HCT116 (cell line): ENCODE results near the gene RAP2A. TPM values are rescaled to one million over a fixed set of nuclear protein-coding genes. Genes with fewer than 3 reads are reported as not detected.

Source experiments
- ATAC-seq: fragments of 200-7000 bp; cut with Tn5 transposase; 2 replicates; pipeline ENCODE4 v1.9.1; 2020; ENCODE audit warnings: mild to moderate bottlenecking, moderate library complexity
- BruUV-seq: library from RNA; stranded (reverse); fragments of 400-500 nt; replicated peaks from 2 replicates; lab custom pipeline; 2021; lab: Mats Ljungman, UMichigan
- CTCF ChIA-PET: fragments of 300-600 bp; sonication (Branson Sonifier 250); formaldehyde crosslinking; loops from one replicate; lab custom pipeline; 2021; ENCODE audit warnings: antibody characterized with exemption; lab: Charles Lee
- POLR2A ChIA-PET: fragments of 300-600, 350-600 bp; sonication (Branson Sonifier 250); formaldehyde crosslinking; loops from one replicate; lab custom pipeline; 2021; ENCODE audit warnings: antibody characterized with exemption; lab: Charles Lee
- RAD21 ChIA-PET, 2 experiments: fragments of 300-600 bp; sonication (Branson Sonifier 250); formaldehyde crosslinking; loops; one replicate each; lab custom pipeline; 2023; ENCODE audit warnings: low total read pairs in 2 of 2; ENCODE audit not compliant: uncharacterized antibody in 2 of 2, unreplicated experiment in 2 of 2, low non-redundant PET in 1 of 2; lab: Charles Lee
- DNase-seq: peaks from one replicate; pipeline ENCODE4 v3.0.0-alpha.2; 2010; ENCODE audit warnings: low read depth, low spot score
- H2AFZ ChIP-seq: fragments of 200-600 bp; shearing (Covaris generic), sonication (generic); 2 replicates; pipeline ENCODE4 v1.6.1; 2017; ENCODE audit warnings: low read depth, mixed run types, mixed read lengths, antibody characterized with exemption, low read length; ENCODE audit not compliant: poor library complexity, severe bottlenecking
- H3K27ac ChIP-seq: 2 replicates; pipeline ENCODE4 v1.5.1; 2012; ENCODE audit warnings: low read depth, low read length
- H3K27me3 ChIP-seq: fragments of 200-600 bp; sonication (generic); 2 replicates; pipeline ENCODE4 v1.6.1; 2016; ENCODE audit warnings: mixed run types, low read length, mixed read lengths; ENCODE audit not compliant: insufficient read depth
- H3K36me3 ChIP-seq, 2 experiments: fragments of 200-500 bp in 1 of 2; fragments of 200-600 bp in 1 of 2; sonication (Bioruptor generic) in 1 of 2; sonication (generic) in 1 of 2; 2 replicates each; pipeline versions ENCODE4 v1.5.1 to v1.6.1; 2014 to 2016; ENCODE audit warnings: low read length in 2 of 2, inconsistent platforms in 1 of 2, mixed read lengths in 1 of 2, mixed run types in 1 of 2; ENCODE audit not compliant: insufficient read depth in 2 of 2, control insufficient read depth in 1 of 2
- H3K4me1 ChIP-seq, 2 experiments: fragments of 200-600 bp in 1 of 2; sonication (generic) in 1 of 2; 2 replicates each; pipeline versions ENCODE4 v1.5.1 to v1.6.1; 2012 to 2017; ENCODE audit warnings: low read length in 2 of 2, inconsistent platforms in 1 of 2, mild to moderate bottlenecking in 1 of 2, mixed read lengths in 1 of 2, mixed run types in 1 of 2, moderate library complexity in 1 of 2; ENCODE audit not compliant: insufficient read depth in 2 of 2, control insufficient read depth in 1 of 2
- H3K4me2 ChIP-seq: fragments of 200-600 bp; sonication (generic); 2 replicates; pipeline ENCODE4 v1.6.1; 2017; ENCODE audit warnings: mixed run types, low read length, mixed read lengths
- H3K4me3 ChIP-seq, 2 experiments: fragments of 200-600 bp in 1 of 2; sonication (generic) in 1 of 2; replicated peaks in 1 of 2; 2 replicates each; pipeline ENCODE4 v1.5.1; 2011 to 2016; ENCODE audit warnings: low read length in 2 of 2, control low read depth in 1 of 2, low read depth in 1 of 2, mild to moderate bottlenecking in 1 of 2, mixed read lengths in 1 of 2, mixed run types in 1 of 2
- H3K79me2 ChIP-seq: fragments of 200-600 bp; sonication (generic); 2 replicates; pipeline ENCODE4 v1.6.1; 2017; ENCODE audit warnings: mild to moderate bottlenecking, mixed run types, low read length, moderate library complexity, mixed read lengths; ENCODE audit not compliant: insufficient read depth
- H3K9ac ChIP-seq: fragments of 200-600 bp; sonication (generic); 2 replicates; pipeline ENCODE4 v1.6.1; 2016; ENCODE audit warnings: low read length, mixed read lengths
- H3K9me2 ChIP-seq: fragments of 200-600 bp; sonication (generic), shearing (Covaris generic); 2 replicates; pipeline ENCODE4 v1.6.1; 2017; ENCODE audit warnings: mixed run types, mild to moderate bottlenecking, moderate library complexity; ENCODE audit not compliant: insufficient read depth
- H3K9me3 ChIP-seq, 2 experiments: fragments of 200-500 bp in 1 of 2; fragments of 200-600 bp in 1 of 2; sonication (Bioruptor generic) in 1 of 2; sonication (generic) in 1 of 2; 2 replicates each; pipeline ENCODE4 v1.6.1; 2014 to 2017; ENCODE audit warnings: low read length in 2 of 2, mixed read lengths in 2 of 2, inconsistent platforms in 1 of 2, low read depth in 1 of 2, mild to moderate bottlenecking in 1 of 2, mixed run types in 1 of 2, moderate library complexity in 1 of 2; ENCODE audit not compliant: control insufficient read depth in 1 of 2, insufficient read depth in 1 of 2
- H4K20me1 ChIP-seq: fragments of 200-600 bp; sonication (generic), shearing (Covaris generic); 2 replicates; pipeline ENCODE4 v1.6.1; 2017; ENCODE audit warnings: mixed run types, mild to moderate bottlenecking, moderate library complexity; ENCODE audit not compliant: insufficient read depth
- EGR1 ChIP-seq: IDR thresholded peaks from 2 replicates; pipeline ENCODE4 v1.6.1; 2012; ENCODE audit warnings: low read depth
- ELF1 ChIP-seq: IDR thresholded peaks from 2 replicates; pipeline ENCODE4 v1.6.1; 2012; ENCODE audit warnings: low read depth, borderline replicate concordance
- POLR2AphosphoS5 ChIP-seq: IDR thresholded peaks from 2 replicates; pipeline ENCODE4 v1.6.1; 2011; ENCODE audit warnings: mild to moderate bottlenecking, low read depth, low read length, moderate library complexity
- RAD21 ChIP-seq: IDR thresholded peaks from 2 replicates; pipeline ENCODE4 v1.6.1; 2012; ENCODE audit warnings: low read depth, mild to moderate bottlenecking
- TCF7L2 ChIP-seq: IDR thresholded peaks from 2 replicates; pipeline ENCODE4 v1.7.0; 2011; ENCODE audit warnings: borderline replicate concordance, inconsistent platforms; ENCODE audit not compliant: insufficient read depth, insufficient read length; ENCODE audit errors: extremely low read depth
- YY1 ChIP-seq: IDR thresholded peaks from 2 replicates; pipeline ENCODE4 v1.6.1; 2011; ENCODE audit warnings: low read length, low read depth, moderate library complexity, mild to moderate bottlenecking; ENCODE audit not compliant: insufficient replicate concordance; ENCODE audit errors: extremely low read depth
- intact Hi-C: fragments of 100-400 bp; cut with micrococcal nuclease; formaldehyde crosslinking; loops from 2 replicates; pipeline ENCODE4 v1.10.0; 2022
- total RNA-seq: library from RNA; stranded (reverse); gene quantifications from one replicate; pipeline ENCODE4 v1.2.1, GENCODE V29; 2021; ENCODE audit not compliant: unreplicated experiment
- TF ChIP-seq, protein P1 (sequence below): IDR thresholded peaks from 2 replicates; pipeline ENCODE4 v1.6.1; 2012; ENCODE audit warnings: low read depth

Gene RAP2A
- total RNA-seq, 1 experiment from 2014 or later, result 27.6 TPM

DNA sequence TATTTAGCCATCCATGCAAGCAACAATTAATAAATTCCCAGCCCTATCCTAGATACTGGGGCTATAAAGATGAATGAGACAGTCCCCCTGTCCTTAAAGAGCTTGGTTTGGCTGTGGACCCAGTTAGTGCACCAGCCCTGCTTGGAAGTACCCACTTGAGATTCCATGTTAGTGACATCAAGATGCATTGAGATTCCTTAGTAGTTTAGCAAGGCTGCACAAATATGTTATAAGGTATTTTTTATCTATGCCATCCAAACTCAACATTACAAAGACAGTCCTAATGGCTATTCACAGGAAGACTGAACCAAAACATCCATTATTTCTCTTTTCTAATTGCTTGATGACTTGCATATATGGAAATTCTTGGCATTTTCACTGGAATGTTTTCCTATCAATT is 48.8 kb upstream of the RAP2A start (continued):
- TF ChIP-seq ELF1, result no peak
- no peak for TF ChIP-seq POLR2AphosphoS5
- no peak for TF ChIP-seq RAD21
- TF ChIP-seq YY1, result no peak
- TF ChIP-seq, all 23 proteins: peak for 0

DNA sequence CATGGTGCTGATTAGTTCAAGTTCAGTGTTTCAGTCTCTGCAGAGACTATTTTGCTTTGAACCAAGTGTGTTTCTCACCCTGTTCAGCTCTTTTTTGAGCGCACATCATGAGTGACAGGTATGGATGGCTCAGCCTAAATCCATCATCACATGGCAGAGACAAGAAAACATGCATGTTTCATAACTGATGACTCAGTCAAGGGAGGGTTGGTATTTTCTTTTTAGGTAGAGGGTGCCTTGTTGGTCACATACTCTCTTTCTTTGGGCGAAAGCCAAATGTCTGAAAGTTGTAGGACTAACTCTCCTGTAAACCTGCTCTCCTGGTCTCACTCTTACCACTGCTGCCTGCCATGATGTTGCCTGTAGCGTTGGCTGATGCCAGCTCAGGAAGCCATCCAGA is 48.1 kb upstream of the RAP2A start:
- Histone ChIP-seq H4K20me1 (no peaks in the 10 kb centered on the region), H3K4me1 (no peaks in the 10 kb centered on the region), H3K36me3 (peaks cover 4 to 10% of the 10 kb centered on the region in 2 experiments; a peak in 1 of 4 replicates), H3K9ac (no peak overlapping the region), H3K27me3 (no peaks in the 10 kb centered on the region), H3K9me2 (no peaks in the 10 kb centered on the region), H3K9me3 (no peaks in the 10 kb centered on the region), H3K79me2 (no peaks in the 10 kb centered on the region), H3K27ac (no peak overlapping the region), H3K4me3 (no peak overlapping the region), H2AFZ (no peak overlapping the region), H3K4me2 (no peak overlapping the region)
- POLR2A ChIA-PET, result no interaction called here
- CTCF ChIA-PET, result no interaction called here
- DNase-seq (no peak), ATAC-seq (no peak)
- no TSS peak for BruUV-seq
- TF ChIP-seq POLR2AphosphoS5, result no peak
- intact Hi-C loops, result no loop called here
- RAD21 ChIA-PET, result no interaction called here

DNA sequence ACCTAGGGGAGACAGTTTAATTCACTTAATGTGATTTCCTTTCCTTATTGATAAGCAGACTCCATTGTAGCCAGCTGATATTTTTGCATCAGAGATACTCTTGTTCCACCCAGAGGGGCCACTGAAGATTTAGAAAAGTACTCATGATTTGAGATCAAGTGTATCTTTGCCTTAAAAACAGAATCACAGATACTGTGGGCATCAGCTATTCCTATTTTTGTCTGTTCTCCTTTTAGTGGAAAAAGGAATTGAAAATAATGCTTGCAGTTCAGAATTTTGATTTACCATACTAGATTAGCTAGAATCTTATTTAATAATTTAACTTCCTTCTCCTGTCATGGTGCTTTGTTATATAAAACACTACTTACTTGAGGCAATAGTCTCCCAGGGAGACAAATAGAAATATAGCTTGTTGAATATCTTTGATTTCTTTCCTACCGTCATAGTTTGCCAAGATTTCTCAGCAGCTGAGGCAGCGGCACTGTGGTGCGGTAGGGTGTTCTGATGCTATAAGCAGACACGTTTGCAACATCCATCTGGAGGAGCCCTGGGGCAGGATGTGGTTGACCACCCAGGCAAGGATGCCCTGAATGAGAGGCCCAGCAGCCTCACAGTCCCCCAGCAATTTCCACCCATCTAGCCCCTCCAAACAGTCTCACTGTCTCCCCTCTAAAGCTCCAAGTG is 47.0 kb upstream of the RAP2A start:
- Histone ChIP-seq H3K27me3 (no peaks in the 10 kb centered on the region), H3K36me3 (peaks cover 4 to 10% of the 10 kb centered on the region in 2 experiments; a peak in 1 of 4 replicates), H3K9me3 (no peaks in the 10 kb centered on the region), H3K27ac (no peak overlapping the region), H3K79me2 (no peaks in the 10 kb centered on the region), H3K4me1 (no peaks in the 10 kb centered on the region), H3K4me2 (no peak overlapping the region), H3K9ac (no peak overlapping the region), H2AFZ (no peak overlapping the region), H4K20me1 (no peaks in the 10 kb centered on the region), H3K4me3 (no peak overlapping the region), H3K9me2 (no peaks in the 10 kb centered on the region)
- ChIA-PET POLR2A (no interaction called here), RAD21 (no interaction called here), CTCF (no interaction called here)
- ATAC-seq (no peak), DNase-seq (no peak)
- TF ChIP-seq TCF7L2 (no peak), EGR1 (no peak)
- TF ChIP-seq, protein P1, sequence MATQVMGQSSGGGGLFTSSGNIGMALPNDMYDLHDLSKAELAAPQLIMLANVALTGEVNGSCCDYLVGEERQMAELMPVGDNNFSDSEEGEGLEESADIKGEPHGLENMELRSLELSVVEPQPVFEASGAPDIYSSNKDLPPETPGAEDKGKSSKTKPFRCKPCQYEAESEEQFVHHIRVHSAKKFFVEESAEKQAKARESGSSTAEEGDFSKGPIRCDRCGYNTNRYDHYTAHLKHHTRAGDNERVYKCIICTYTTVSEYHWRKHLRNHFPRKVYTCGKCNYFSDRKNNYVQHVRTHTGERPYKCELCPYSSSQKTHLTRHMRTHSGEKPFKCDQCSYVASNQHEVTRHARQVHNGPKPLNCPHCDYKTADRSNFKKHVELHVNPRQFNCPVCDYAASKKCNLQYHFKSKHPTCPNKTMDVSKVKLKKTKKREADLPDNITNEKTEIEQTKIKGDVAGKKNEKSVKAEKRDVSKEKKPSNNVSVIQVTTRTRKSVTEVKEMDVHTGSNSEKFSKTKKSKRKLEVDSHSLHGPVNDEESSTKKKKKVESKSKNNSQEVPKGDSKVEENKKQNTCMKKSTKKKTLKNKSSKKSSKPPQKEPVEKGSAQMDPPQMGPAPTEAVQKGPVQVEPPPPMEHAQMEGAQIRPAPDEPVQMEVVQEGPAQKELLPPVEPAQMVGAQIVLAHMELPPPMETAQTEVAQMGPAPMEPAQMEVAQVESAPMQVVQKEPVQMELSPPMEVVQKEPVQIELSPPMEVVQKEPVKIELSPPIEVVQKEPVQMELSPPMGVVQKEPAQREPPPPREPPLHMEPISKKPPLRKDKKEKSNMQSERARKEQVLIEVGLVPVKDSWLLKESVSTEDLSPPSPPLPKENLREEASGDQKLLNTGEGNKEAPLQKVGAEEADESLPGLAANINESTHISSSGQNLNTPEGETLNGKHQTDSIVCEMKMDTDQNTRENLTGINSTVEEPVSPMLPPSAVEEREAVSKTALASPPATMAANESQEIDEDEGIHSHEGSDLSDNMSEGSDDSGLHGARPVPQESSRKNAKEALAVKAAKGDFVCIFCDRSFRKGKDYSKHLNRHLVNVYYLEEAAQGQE, result no peak
- intact Hi-C loops, result no loop called here
- BruUV-seq, result no TSS peak
